ENCODE measurements around the gene PHC2.

DNA sequence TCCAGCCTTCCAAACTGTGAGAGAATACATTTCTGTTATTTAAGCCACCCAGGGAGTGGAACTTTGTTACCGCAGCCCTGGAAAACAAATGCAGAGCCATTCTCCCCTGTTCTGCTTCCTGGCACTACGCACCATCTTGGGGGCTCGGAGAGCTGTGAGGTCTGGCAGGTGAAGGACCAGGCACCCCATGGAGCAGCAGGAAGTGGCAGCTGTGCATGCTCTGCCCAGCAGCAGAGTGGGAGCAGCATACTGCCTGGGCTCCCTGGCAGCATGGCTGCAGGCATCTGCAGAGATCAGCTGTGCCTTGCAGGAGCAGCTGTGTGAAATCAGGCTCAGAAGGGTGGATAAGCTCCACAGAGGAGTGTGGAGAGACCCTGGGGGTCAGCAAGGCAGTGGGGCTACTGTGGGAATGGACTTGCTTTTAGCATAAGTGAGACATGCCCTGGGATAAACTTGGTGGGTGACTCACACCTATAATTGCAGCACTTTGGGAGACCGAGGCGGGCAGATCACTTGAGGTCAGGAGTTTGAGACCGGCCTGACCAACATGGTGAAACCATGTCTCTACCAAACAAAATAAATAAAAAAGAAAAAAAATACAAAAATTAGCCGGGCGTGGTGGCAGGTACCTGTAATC, 23.9 kb upstream of the PHC2 start:
- TF ChIP-seq ZC3H10 (CRISPR knock-in tag; IDR thresholded peaks at IDR 0.05) (no peak), SNAI2 (CRISPR knock-in tag; IDR thresholded peaks at IDR 0.05) (no peak), CSDC2 (CRISPR knock-in tag; IDR thresholded peaks at IDR 0.05) (no peak), ZNF8 (CRISPR knock-in tag; IDR thresholded peaks at IDR 0.05) (no peak)
- TF ChIP-seq, protein P1, sequence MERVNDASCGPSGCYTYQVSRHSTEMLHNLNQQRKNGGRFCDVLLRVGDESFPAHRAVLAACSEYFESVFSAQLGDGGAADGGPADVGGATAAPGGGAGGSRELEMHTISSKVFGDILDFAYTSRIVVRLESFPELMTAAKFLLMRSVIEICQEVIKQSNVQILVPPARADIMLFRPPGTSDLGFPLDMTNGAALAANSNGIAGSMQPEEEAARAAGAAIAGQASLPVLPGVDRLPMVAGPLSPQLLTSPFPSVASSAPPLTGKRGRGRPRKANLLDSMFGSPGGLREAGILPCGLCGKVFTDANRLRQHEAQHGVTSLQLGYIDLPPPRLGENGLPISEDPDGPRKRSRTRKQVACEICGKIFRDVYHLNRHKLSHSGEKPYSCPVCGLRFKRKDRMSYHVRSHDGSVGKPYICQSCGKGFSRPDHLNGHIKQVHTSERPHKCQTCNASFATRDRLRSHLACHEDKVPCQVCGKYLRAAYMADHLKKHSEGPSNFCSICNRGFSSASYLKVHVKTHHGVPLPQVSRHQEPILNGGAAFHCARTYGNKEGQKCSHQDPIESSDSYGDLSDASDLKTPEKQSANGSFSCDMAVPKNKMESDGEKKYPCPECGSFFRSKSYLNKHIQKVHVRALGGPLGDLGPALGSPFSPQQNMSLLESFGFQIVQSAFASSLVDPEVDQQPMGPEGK (CRISPR knock-in tag; IDR thresholded peaks at IDR 0.05; ENCODE audit: borderline replicate concordance) = no peak
